Spleen (tissue), 11 donors: ENCODE measurements around the gene TMEM127. TPM values are rescaled to one million over a fixed set of nuclear protein-coding genes. Genes with fewer than 3 reads are reported as not detected.

Experiments
- DNase-seq: peaks from one replicate; pipeline ENCODE4 v3.0.0-alpha.2; 2020
- H3K27ac ChIP-seq, 8 donors: fragments of 200-600 bp; sonication (generic) in 7 of 8; 1 replicate in 4 of 8; 2 replicates in 4 of 8; pipeline versions ENCODE4 v1.5.0 to v1.8.0; 2016 to 2021; ENCODE audit warnings: inconsistent platforms in 4 of 8, mild to moderate bottlenecking in 4 of 8, moderate library complexity in 1 of 8
- H3K27me3 ChIP-seq, 7 donors: fragments of 200-600 bp; sonication (generic) in 6 of 7; replicated peaks in 1 of 7; 1 replicate in 4 of 7; 2 replicates in 3 of 7; pipeline versions ENCODE4 v1.5.0 to v1.8.0; 2016 to 2021; ENCODE audit warnings: inconsistent platforms in 3 of 7, mild to moderate bottlenecking in 1 of 7
- H3K36me3 ChIP-seq, 6 donors: fragments of 200-600 bp; sonication (generic) in 5 of 6; 1 replicate in 4 of 6; 2 replicates in 2 of 6; pipeline versions ENCODE4 v1.5.0 to v1.8.0; 2016 to 2021; ENCODE audit warnings: inconsistent platforms in 2 of 6
- H3K4me1 ChIP-seq, 6 donors: fragments of 200-600 bp; sonication (generic) in 5 of 6; 1 replicate in 3 of 6; 2 replicates in 3 of 6; pipeline versions ENCODE4 v1.5.0 to v1.8.0; 2016 to 2021; ENCODE audit warnings: inconsistent platforms in 3 of 6
- H3K4me3 ChIP-seq, 8 donors: fragments of 200-600 bp; sonication (generic) in 7 of 8; 1 replicate in 4 of 8; 2 replicates in 4 of 8; pipeline versions ENCODE4 v1.5.0 to v1.8.0; 2016 to 2021; ENCODE audit warnings: inconsistent platforms in 4 of 8, mild to moderate bottlenecking in 4 of 8, moderate library complexity in 2 of 8
- H3K9me3 ChIP-seq, 8 donors: fragments of 200-600 bp; sonication (generic) in 7 of 8; 1 replicate in 4 of 8; 2 replicates in 4 of 8; pipeline versions ENCODE4 v1.5.0 to v1.8.0; 2016 to 2021; ENCODE audit warnings: inconsistent platforms in 4 of 8
- CTCF ChIP-seq, 11 experiments: fragments of 200-600 bp in 7 of 11; fragments of 450-650 bp in 4 of 11; sonication (generic) in 4 of 11; IDR thresholded peaks in 8 of 11; conservative IDR thresholded peaks in 3 of 11; 1 replicate in 7 of 11; 2 replicates in 4 of 11; pipeline versions ENCODE4 v1.4.0 to v1.8.0; 2016 to 2021; ENCODE audit warnings: antibody characterized with exemption in 11 of 11, inconsistent platforms in 4 of 11, mild to moderate bottlenecking in 1 of 11
- POLR2A ChIP-seq, 3 donors: fragments of 450-650 bp; IDR thresholded peaks; one replicate each; pipeline ENCODE4 v1.5.1; 2017; ENCODE audit warnings: antibody characterized with exemption in 3 of 3, mild to moderate bottlenecking in 1 of 3
- POLR2AphosphoS5 ChIP-seq, 3 donors: sonication (generic); formaldehyde crosslinking; IDR thresholded peaks; one replicate each; pipeline ENCODE4 v1.5.1; 2017; ENCODE audit warnings: antibody characterized with exemption in 3 of 3
- WGBS, 5 donors: extraction: QIAGEN DNeasy Blood & Tissue Kit in 3 of 5; methylation state at CpG; one replicate each; pipeline versions ENCODE4 v1.1.5 to v1.1.7; 2013 to 2018; 5-methylcytosine and 5-hydroxymethylcytosine counted together
- intact Hi-C: fragments of 100-400 bp; cut with DNase I; formaldehyde crosslinking; loops from one replicate; pipeline ENCODE4 v1.15.0; 2023; ENCODE audit warnings: low total_unique reads
- polyA plus RNA-seq, 3 donors: library from polyadenylated mRNA; stranded (reverse); fragments of 200-250 nt; gene quantifications; one replicate each; pipeline ENCODE4 v1.2.1, GENCODE V29; 2013
- total RNA-seq, 7 donors: library from RNA; depleted of rRNA in 3 of 7; stranded (reverse); fragments of >200 nt in 3 of 7; fragmentation: NEBNext Ultra II Directional in 4 of 7; extraction: Animal tissue kit (Norgen Biotek cat#: 25700) in 4 of 7; gene quantifications; one replicate each; pipeline versions ENCODE4 v1.1.0 to v1.2.1, GENCODE V29; 2016 to 2021
- donor health status: healthy with polysubstance abuse.
- donor health status: DM: no; HTN: no; CAD: no; lungs with moderate emphysema.
- donor health status: DM: no; HTN: no; CAD: no.
- donor health status: Bipolar disorder and iron deficiency.
- donor health status: healthy.
- donor health status: DM: no; HTN: no; CAD: no.
- donor health status: DM: yes; HTN: yes; CAD: no.

The TMEM127 gene
- total and polyA plus RNA-seq, 10 donors, result 7.5 to 83.3 (median 65.1) TPM

- no peak overlapping the region for H3K4me3 ChIP-seq
- H3K4me1 ChIP-seq, result peaks cover 21 to 86% (median 67%) of the 10 kb centered on the region in 6 donors
- peak overlapping the region in 2 of 8 donors; percentile 95 to 99 for H3K27ac ChIP-seq
- WGBS, 5 donors, result 83 to 99% (median 93%) methylated on average over 5 of the region's 5 CpGs
- TF ChIP-seq POLR2A (IDR thresholded peaks at IDR 0.05), result no peak
- TF ChIP-seq POLR2AphosphoS5 (IDR thresholded peaks at IDR 0.05), result no peak
- no peak for TF ChIP-seq CTCF (IDR thresholded peaks at IDR 0.05 in 8 of 11, conservative IDR thresholded peaks at IDR 0.05 in 3 of 11)
- DNase-seq, result no peak
- intact Hi-C loops, result no loop called here
- no peaks in the 10 kb centered on the region for H3K27me3 ChIP-seq
- H3K9me3 ChIP-seq, result no peaks in the 10 kb centered on the region
- peaks cover 0 to 9% (median 0%) of the 10 kb centered on the region in 6 donors for H3K36me3 ChIP-seq
These were observed 22.0 kb downstream of the TMEM127 start for GRCh38 chr2:96243843-96244242.

GRCh38 chr2:96241900-96242611 lies 23.7 kb downstream of the TMEM127 start:
- peaks cover 0 to 19% (median 0%) of the 10 kb centered on the region in 6 donors for H3K36me3 ChIP-seq
- H3K27me3 ChIP-seq, result no peaks in the 10 kb centered on the region
- H3K27ac ChIP-seq, result peak overlapping the region; percentile 71 to 99 (median 96)
- 15 to 40% (median 20%) methylated on average over 5 of the region's 5 CpGs for WGBS, 5 donors
- H3K9me3 ChIP-seq, result no peaks in the 10 kb centered on the region
- H3K4me1 ChIP-seq, result peaks cover 21 to 68% (median 53%) of the 10 kb centered on the region in 6 donors
- intact Hi-C loops, result no loop called here
- TF ChIP-seq CTCF (IDR thresholded peaks at IDR 0.05 in 8 of 11, conservative IDR thresholded peaks at IDR 0.05 in 3 of 11) (no peak), POLR2AphosphoS5 (IDR thresholded peaks at IDR 0.05) (peak in 1 of 3 donors; percentile 92)
- H3K4me3 ChIP-seq, result peak overlapping the region in 3 of 8 donors; percentile 1 to 57 (median 10)
- peak; percentile 92 for DNase-seq

GRCh38 chr2:96241227-96241626 lies 24.6 kb downstream of the TMEM127 start:
- intact Hi-C loops, result no loop called here
- Histone ChIP-seq H3K27ac (peak overlapping the region; percentile 71 to 99 (median 96)), H3K4me3 (peak overlapping the region in 1 of 8 donors; percentile 57)

More at GRCh38 chr2:96241227-96241626, 24.6 kb downstream of the TMEM127 start:
- DNase-seq, result no peak
- H3K4me1 ChIP-seq, result peaks cover 19 to 60% (median 44%) of the 10 kb centered on the region in 6 donors
- no peaks in the 10 kb centered on the region for H3K9me3 ChIP-seq
- H3K36me3 ChIP-seq, result peaks cover 0 to 19% (median 0%) of the 10 kb centered on the region in 6 donors
- no peaks in the 10 kb centered on the region for H3K27me3 ChIP-seq
- no peak for TF ChIP-seq CTCF (IDR thresholded peaks at IDR 0.05 in 8 of 11, conservative IDR thresholded peaks at IDR 0.05 in 3 of 11)
- 82 to 86% (median 83%) methylated on average over 2 of the region's 2 CpGs for WGBS, 5 donors
